ENCODE measurements around the gene PRRC2C.
"Not testable (repeated sequence)": the region's sequence is repeated elsewhere in the genome, so short reads cannot be mapped to it uniquely, and the experiment has no call there.

The PRRC2C gene

DNA sequence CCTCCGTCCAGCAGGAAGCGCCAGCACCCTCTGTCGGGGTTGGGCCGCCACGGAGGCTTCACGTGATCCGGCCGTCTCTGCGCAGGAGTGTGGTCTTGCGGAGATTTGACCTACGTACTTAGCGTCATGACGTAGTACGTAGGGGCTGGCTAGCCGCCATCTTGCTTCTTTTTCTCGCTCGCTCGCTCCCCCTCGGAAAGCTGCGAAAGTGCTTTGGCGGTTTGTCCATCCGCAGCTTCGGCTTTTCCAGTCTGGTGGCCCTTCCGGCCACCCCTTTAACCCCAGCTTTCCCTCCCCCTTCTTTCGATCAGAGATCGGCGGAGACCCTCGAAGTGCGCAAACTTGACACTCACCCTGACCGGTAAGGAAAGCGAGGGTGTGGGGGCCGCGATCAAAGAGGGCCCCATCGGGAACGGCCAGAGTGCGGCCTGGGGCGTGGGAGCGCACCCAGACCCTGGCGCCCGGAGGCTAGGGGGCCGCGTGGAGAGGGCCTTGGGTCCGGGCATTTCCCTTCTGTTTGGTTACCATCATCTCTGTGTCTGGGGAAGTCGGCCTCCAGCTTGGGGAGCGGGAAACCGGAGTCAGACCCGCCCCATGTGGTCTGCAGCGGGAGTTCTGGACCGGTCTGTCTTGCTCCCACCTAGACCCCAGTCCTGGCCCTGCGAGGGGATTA is at the start of gene PRRC2C:
PRRC2C (plus strand) TSS at position 156 of the 673 bp plus-strand sequence. CDS start 26,559 bp downstream, outside the sequence.
- DNase-seq (ENCODE audit: low spot score), result peak; percentile 96

DNA sequence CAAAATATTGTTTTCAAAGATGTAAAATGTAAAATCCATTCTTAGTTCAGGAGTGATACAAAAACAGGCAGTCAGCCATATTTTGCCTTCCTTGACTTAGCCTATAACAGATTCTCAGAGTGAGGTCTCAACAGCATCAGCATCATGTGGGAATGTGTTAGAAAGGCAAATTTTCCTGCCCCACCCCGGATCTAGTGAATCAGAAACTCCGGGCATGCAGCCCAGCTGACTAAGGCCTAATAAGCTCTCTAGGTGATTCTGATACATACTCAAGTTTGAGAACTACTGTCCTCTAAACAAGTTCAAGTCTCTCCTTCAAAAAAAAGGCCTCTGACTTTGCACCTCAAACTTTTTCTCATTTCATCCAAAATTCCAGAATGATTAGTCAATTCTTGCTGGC is 46.9 kb upstream of the PRRC2C start:
- DNase-seq (ENCODE audit: low spot score), result no peak

DNA sequence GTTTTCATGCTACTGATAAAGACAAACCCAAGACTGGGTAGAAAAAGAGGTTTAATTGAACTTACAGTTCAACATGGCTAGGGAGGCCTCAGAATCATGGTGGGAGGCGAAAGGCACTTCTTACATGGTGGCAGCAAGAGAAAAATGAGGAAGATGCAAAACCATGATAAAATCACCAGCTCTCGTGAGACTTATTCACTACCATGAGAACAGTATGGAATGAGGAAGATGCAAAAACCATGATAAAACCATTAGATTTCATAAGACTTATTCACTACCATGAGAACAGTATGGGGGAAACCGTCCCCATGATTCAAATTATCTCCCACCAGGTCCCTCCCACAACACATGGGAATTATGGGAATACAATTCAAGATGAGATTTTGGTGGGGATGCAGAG is 45.1 kb upstream of the PRRC2C start:
- not testable (repeated sequence) for DNase-seq (ENCODE audit: low spot score)

DNA sequence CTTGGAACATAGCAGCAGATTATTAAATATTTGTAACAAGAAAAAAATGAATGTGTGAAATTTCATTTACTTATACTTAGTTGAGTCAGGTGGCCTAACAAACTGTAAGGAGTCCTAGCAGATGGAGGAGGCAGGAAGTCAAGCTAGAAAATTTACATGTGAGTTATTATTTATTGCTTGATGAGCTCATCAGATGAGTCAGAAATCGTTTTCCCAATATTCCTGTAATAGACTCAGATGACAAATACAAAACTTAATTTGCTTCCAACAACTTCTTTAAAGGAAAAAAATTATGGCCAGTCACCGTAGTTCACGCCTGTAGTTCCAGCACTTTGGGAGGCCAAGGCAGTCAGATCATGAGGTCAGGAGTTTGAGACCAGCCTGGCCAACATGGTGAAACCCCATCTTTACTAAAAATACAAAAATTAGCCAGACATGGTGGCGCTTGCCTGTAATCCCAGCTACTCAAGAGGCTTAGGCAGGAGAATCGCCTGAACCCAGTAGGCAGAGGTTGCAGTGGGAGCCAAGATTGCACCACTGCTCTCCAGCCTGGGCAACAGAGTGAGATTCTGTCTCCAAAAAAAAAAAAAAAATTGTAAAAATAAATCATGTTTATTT is 43.9 kb upstream of the PRRC2C start:
- DNase-seq (ENCODE audit: low spot score), result not testable (repeated sequence)

DNA sequence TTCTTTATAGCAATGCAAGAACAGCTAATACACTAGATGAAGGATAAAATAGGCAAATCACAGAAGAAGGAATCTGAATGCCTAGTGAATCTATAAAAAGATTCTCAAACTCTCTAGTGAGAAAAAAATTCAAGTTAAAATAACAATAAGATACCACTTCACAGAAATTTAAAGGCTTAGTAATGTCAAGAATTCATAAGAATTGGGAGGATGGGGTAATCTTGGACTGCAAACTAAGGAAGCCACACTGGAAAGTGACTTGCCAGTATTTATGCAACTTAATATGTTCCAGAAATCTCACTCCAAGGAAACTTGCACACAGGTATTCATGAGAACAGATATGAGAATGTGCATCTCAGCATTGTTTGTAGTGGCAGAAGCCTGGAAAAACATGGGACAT is 38.9 kb upstream of the PRRC2C start:
- DNase-seq (ENCODE audit: low spot score), result no peak

DNA sequence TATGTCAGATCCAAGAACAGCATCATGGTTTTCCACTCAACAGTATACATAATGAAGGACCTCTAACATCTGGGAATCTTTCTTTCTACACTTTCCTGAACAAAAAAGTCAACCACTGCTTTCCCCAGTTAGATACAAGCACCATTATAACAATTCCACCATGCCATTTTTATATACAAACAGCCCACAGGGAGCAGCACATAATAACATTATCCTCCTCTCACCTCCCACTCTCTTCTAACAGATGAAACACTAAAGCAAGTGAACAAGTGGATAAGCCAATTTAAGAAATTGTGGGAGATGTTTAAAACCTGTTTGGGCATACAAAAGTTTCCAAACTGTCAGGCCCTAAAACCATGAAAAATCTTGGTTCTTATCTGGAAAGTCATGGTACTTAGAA is 29.4 kb upstream of the PRRC2C start:
- no peak for DNase-seq (ENCODE audit: low spot score)

DNA sequence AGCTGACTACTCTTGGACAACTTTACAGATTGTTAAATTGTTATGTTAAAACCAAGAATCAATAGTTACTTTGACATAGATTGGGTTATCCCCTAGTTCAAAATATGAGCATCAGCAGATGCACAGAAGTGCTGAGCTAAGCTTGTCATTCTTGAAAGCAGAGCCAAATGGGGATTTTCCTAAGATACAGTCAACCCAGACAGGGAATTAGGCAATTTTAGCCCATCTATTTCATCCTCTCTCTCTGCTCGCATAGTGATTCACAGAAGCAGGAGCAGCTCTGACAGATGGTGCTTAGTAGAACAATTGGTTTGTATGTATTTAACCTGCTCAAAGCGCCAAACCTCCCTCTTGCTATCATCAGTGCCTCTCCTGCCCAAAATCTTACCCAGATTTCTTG is 27.9 kb upstream of the PRRC2C start:
- DNase-seq (ENCODE audit: low spot score), result no peak

DNA sequence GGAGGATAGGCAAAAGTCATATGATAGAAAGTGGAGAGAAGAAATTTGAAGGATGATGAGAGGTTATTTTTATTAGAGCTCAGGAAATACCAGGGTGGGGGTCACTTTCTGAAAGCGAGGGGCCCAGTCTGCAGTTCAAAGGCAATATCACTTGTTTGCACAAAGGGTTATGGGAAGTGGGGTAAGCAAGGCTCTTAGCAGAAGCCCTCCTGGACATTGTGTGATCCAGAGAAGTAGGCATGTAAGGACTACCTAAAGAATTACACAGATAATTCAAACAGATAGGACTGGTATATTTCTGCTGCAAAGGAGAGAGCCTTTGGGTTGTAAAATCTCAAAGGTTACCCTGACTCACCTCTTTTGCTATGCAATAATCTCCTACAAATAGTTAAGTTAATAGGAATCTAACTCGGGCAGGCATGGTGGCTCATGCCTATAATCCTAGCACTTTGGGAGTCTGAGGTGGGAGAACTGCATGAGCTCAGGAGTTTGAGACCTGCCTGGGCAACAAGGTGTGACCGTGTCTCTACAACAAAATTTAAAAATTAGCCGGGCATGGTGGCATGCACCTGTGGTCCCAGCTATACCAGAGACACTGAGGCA is 25.2 kb upstream of the PRRC2C start:
- no peak for DNase-seq (ENCODE audit: low spot score)

DNA sequence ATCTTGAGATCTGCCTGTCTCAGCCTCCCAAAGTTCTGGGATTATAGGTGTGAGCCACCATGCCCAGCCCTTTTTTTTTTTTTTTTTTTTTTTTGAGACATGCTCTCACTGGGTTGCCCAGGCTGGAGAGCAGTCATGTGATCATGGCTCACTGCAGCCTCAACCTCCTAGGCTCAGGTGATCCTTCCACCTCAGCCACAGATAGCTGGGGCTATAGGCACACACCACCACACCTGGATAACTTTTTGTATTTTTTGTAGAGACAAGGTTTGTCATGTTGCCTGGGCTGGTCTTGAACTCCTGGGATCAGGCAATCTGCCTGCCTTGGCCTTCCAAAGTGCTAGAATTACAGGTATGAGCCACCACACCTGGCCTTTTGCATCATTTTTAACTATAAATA is 17.7 kb upstream of the PRRC2C start:
- DNase-seq (ENCODE audit: low spot score), result no peak

DNA sequence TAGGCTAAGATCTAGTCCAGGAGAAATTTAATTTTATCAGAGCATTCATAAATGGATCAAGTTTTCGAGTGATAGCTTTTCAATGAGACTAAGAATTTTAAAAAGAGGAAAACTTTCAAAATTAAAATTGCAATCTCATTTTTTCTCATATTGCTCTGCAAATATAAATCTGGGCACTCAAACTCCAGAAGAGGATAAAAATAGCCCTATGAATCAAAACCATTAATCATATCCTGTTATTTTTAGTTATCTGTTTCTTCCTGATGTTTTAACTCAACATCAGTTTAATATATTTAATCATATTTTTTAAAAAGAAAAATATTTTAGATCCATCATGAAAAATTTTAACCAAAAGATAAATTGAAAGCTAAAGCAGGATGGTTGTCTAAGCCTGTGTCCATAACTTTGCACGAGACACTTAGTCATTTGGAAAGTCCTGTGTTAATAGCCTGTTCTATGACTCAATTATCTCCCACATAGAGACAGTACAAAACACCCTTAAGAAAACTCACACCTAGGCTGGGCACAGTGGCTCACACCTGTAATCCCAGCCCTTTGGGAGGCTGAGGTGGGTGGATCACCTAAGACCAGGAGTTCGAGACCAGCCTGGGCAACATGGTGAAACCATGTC is 17.1 kb upstream of the PRRC2C start:
- no peak for DNase-seq (ENCODE audit: low spot score)

DNA sequence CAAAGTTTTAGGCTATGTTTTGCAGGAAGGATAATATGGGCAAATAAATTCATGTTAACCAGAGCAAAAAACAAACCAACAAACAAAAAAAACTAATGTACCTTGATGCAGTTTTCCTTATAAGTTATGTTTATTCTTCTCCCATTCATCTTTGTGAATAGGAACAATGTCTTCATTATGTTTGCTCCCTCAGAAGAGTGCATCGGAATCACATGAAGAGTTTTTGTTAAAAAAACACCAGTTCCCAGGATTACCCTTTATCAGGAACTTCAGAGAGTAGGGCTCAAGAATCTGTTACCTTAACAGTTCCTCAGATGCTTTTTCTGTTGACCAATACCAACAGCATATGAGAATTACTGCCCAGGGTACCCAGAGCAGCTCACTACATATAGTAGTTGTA is 14.6 kb upstream of the PRRC2C start:
- DNase-seq (ENCODE audit: low spot score), result no peak

DNA sequence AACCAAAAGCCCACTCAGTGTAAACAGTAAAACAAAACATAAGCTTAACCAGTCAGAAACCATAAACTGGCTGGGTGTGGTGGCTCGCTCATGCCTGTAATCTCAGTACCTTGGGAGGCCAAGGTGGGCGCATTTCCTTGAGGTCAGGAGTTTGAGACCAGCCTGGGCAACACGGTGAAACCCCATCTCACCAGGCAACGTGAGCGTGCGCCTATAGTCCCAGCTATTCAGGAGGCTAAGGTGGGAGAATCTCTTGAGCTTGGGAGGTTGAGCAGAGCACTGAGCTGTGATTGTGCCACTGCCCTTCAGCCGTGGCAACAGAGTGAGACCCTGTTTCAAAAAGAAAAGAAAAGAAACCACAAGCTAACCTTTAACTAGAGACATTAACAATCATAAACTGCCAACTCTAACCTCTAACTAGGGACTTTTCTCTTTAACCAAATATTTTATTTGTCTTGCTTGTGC is 13.1 kb upstream of the PRRC2C start:
- no peak for DNase-seq (ENCODE audit: low spot score)

DNA sequence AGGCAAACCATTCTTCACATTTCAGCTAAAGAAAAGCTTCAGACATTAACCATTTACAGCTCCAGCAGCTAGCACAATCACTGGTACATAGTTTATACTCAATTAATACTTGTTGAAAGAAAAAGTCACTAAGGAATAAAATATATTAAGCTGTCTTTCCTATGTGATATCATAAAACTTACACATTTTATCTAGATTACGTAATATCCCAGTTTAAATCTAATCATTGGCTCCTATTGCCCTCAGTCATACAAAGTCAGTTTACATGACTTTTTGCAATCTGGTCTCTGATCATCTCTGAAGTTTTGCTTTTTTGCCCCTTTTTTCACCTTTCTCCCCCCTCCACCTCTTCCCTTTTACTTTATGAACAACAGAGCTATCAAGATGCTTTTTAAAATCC is 8.5 kb upstream of the PRRC2C start:
- DNase-seq (ENCODE audit: low spot score), result no peak

DNA sequence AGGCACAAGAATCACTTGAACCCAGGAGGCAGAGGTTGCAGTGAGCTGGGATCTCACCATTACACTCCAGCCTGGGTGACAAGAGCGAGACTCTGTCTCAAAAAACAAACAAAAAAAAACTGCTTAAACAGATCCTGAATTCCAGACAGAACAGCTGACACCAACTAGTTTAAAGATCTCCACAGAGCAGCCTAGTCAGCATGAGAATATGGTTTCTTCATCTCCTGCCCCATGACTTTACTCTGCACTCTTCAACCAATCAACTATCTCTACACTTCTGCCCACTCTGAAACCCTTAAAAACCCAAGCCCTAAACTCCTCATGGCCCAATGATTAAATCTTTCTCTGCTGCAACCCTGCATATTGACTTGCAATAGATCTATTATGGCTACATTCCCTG is 7.5 kb upstream of the PRRC2C start:
- no peak for DNase-seq (ENCODE audit: low spot score)

DNA sequence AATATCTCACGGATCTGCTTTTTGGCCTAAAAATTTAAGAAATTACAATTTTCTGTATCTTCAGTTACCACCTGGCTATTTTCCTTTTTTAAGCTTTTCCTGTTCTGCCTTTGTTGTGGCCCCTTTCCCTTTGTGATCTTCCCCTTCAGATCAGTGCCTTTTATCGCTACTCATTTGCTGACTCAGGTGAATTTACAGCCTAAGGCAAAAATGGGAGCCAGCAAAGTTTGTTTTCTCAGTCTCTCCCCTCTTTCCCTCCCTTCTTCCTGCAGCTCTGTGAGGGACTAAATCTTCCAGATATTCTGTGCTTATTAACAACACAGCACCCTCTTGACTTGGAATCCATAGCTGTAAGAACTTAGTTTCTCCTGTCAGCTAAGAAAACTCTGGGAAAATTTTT is 5.3 kb upstream of the PRRC2C start:
- DNase-seq (ENCODE audit: low spot score), result no peak

DNA sequence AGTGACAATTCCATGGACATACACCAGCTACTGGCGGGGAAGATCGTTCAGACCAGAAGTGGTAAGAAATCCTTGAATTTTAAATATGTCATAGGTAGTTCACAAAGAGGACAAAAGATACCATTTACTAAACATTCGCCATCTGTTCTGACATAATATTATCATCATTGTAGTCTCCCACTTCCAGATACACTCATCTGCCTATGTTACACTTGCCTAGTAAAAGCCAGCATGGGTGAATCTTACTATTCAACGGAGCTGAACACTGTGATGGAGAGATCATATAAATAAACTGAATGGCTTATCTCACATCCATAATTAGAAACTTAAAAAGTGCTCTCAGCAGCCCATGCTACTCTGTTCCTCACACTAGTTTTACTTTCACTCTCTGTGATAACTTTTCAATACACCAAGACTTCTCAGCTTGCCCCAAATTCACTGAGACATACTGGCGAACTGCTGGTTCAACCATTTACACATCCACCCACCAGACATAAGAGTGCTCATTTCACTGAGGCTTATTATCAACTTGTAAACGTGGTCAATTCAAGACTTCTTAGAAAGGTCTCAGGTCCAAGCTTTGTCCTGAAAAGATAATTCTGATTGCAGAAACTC is 463 bp upstream of the PRRC2C start:
- no peak for DNase-seq (ENCODE audit: low spot score)

DNA sequence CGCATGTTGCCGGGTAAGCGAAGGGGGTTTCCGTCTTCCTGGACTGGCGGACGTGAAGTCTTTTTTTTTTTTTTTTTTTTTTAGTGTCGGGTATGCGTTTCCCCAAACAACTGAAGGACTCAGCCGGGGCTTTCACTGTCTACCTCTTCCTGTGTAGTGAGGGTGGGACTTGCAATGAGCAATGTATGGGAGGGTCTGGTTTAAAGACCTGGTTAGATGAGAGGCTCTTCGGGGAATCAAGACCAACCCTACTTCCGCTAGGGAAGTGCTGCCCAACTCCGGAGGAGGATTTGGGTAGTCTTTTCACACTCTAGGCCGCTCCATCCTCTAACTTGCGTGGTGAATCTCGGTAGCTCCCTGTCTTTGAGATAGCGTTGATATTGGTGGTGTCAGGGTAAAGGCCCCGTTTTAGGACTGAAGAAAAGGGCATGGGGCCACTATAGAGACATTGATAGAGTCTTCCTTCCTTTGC is 754 bp downstream of the PRRC2C start:
- no peak for DNase-seq (ENCODE audit: low spot score)

DNA sequence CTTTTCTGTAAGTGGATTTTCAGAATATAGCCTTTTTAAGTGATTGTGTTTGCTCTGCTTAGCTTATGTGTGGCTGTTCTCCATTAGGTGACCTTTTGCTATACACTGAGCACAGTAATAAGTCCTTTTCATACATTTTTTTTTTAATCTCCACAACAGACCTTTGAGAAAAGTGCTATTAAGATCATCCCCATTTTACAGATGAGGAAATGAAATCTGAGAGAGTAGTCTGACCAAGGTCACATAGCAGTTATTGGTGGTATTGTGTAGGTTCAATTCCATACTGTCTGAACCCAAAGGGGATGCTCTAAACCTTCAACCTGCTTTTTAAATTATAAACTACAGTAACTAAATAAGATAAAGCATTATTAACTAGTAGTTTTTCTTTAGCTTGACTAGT is 1.7 kb downstream of the PRRC2C start:
- DNase-seq (ENCODE audit: low spot score), result no peak

DNA sequence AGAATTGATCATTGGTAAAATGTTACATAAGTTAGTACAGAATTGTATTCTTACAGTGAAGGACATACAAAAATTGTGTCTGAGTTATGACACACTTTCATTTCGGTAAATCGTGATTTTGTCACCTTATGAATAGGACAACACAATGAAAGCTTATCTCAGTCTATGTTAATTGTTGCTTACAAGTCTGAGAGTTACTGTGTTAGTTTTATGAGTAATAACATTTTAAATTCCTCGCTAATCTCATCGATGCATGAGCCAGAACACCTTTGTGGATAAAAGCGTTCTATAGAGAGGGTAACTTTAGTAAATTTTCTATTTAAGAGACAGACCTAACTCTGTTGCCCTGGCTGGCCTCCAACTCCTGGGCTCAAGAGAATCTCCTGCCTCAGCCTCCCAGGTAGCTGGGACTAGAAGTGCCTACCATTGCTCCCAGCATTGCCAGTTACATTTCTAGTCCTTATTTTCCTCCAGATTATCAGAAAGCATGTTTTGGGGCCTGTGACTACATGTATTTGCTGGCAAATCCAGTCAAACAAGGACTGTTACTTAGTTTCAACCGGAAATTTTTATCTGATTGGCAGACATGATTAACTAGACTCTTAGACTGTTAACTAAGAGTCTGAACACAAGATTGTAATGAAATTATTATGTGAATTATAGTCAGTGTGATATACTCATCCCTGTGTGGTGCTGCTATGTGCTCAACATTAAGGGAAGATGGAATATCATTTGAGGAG is 3.0 kb downstream of the PRRC2C start:
- DNase-seq (ENCODE audit: low spot score), result no peak

DNA sequence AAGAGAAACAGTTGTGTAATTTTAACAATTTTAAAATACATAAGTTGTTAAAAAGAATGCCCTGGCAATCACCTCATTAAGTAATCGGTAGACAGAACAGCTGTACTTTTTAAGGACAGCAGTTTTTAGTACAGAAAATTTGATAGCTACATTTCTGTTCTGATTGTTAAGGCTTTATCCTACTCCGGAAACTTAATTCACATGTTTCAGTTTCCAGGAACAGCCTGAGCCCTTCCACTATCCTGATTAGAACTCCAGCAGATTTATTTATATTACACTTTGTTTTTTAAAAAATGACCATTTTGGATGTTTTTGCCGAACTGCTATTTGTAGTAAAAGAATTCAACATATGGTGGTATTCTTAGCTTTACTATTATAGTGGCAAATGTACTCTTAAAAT is 8.7 kb downstream of the PRRC2C start:
- DNase-seq (ENCODE audit: low spot score), result no peak

DNA sequence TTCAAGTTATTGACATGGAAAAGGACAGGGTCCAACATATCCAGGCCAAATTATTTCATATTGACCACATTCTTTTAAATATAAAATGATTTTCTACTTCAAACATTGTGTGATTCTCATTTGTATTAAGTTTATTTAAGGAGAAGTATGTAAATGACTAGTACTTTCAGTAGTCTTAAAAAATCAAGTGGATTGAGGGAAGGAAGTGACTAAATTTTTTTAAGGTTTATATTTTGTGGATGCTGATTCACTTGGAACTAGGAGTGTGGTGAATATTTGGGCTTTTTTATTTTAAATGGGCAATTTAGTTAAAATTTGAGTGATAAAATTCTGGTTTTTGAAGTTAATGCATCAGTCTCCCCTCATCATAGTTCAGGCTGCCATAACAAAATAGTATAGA is 10.1 kb downstream of the PRRC2C start:
- no peak for DNase-seq (ENCODE audit: low spot score)

DNA sequence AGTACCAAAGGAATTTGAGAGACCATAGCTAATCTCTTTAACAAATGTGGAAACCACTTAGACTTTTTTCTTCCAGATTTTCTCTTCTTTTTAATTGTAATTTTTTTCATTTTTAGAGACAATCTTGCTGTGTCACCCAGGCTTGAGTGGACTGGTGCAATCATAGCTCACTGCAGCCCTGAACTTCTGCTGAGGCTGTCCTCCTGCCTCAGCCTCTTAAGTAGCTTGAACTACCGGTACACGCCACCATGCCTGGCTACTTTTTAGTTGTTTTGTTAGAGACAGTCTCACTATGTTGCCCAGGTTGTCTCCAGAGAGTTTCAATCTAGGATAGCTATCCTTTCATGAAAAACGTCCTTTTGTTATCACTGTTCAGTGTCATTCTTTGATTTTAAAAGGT is 15.0 kb downstream of the PRRC2C start:
- DNase-seq (ENCODE audit: low spot score), result no peak

Measured in left forelimb (tissue), 1 donor.